Cardiac septum (tissue), 1 donor: ENCODE measurements around the gene MRPS27. TPM values are rescaled to one million over a fixed set of nuclear protein-coding genes. Genes with fewer than 3 reads are reported as not detected.

ENCODE experiments used
- DNase-seq: peaks from one replicate; pipeline ENCODE4 v3.0.0-alpha.2; 2020; ENCODE audit warnings: low spot score
- intact Hi-C: fragments of 100-400 bp; cut with DNase I; formaldehyde crosslinking; loops from one replicate; pipeline ENCODE4 v1.14.0; 2022
- total RNA-seq: library from RNA; stranded (reverse); fragmentation: NEBNext Ultra II Directional; extraction: Animal tissue kit (Norgen Biotek cat#: 25700); gene quantifications from one replicate; pipeline ENCODE4 v1.2.1, GENCODE V29; 2021
- donor health status: DM: no; HTN: no; CAD: no.

Gene MRPS27
- total RNA-seq, 1 donor from 2014 or later: 60.4 TPM

GRCh38 chr5:72294473-72294872 lies 25.6 kb downstream of the MRPS27 start:
- intact Hi-C loops: no loop called here

GRCh38 chr5:72293495-72294055 lies 26.5 kb downstream of the MRPS27 start:
- intact Hi-C loops: no loop called here
- DNase-seq: no peak

More at GRCh38 chr5:72294473-72294872, 25.6 kb downstream of the MRPS27 start:
- no peak for DNase-seq

GRCh38 chr5:72292411-72292810 lies 27.6 kb downstream of the MRPS27 start:
- intact Hi-C loops: no loop called here
- no peak for DNase-seq

- no peak for DNase-seq
- intact Hi-C loops: no loop called here
Observed at GRCh38 chr5:72291601-72292000, 28.4 kb downstream of the MRPS27 start.

- intact Hi-C loops: no loop called here
- no peak for DNase-seq
Observed at GRCh38 chr5:72290356-72291133, 29.5 kb downstream of the MRPS27 start.

GRCh38 chr5:72288924-72289323 lies 31.1 kb downstream of the MRPS27 start:
- no peak for DNase-seq

GRCh38 chr5:72286798-72287197 lies 33.2 kb downstream of the MRPS27 start:
- intact Hi-C loops: no loop called here
- no peak for DNase-seq

More at GRCh38 chr5:72288924-72289323, 31.1 kb downstream of the MRPS27 start:
- intact Hi-C loops: no loop called here

GRCh38 chr5:72285424-72285821 lies 34.6 kb downstream of the MRPS27 start:
- intact Hi-C loops: no loop called here
- no peak for DNase-seq

- no peak for DNase-seq
- intact Hi-C loops: no loop called here
Observed at GRCh38 chr5:72284559-72285423, 35.2 kb downstream of the MRPS27 start.

GRCh38 chr5:72283358-72283757 lies 36.7 kb downstream of the MRPS27 start:
- DNase-seq: no peak
- intact Hi-C loops: no loop called here

- DNase-seq: no peak
- intact Hi-C loops: no loop called here
Observed at GRCh38 chr5:72282878-72283277, 37.2 kb downstream of the MRPS27 start.

GRCh38 chr5:72281764-72282499 lies 38.1 kb downstream of the MRPS27 start:
- intact Hi-C loops: no loop called here
- no peak for DNase-seq

- intact Hi-C loops: no loop called here
- DNase-seq: no peak
Observed at GRCh38 chr5:72281430-72281763, 38.6 kb downstream of the MRPS27 start.

GRCh38 chr5:72280581-72281069 lies 39.4 kb downstream of the MRPS27 start:
- intact Hi-C loops: no loop called here
- no peak for DNase-seq

GRCh38 chr5:72276219-72276752 lies 43.8 kb downstream of the MRPS27 start:
- DNase-seq: no peak
- intact Hi-C loops: no loop called here

- intact Hi-C loops: no loop called here
- DNase-seq: no peak
Observed at GRCh38 chr5:72273547-72273946, 46.5 kb downstream of the MRPS27 start.

GRCh38 chr5:72272398-72272797 lies 47.6 kb downstream of the MRPS27 start:
- DNase-seq: no peak
- intact Hi-C loops: no loop called here

- intact Hi-C loops: no loop called here
- no peak for DNase-seq
Observed at GRCh38 chr5:72271702-72272101, 48.3 kb downstream of the MRPS27 start.

- no peak for DNase-seq
- intact Hi-C loops: no loop called here
Observed at GRCh38 chr5:72270037-72270436, 50.0 kb downstream of the MRPS27 start.

- DNase-seq: no peak
- intact Hi-C loops: no loop called here
Observed at GRCh38 chr5:72269411-72269780, 50.6 kb downstream of the MRPS27 start.
